HepG2 (cell line): Measurements from ENCODE around the gene PSEN2. TPM values are rescaled to one million over a fixed set of nuclear protein-coding genes. Genes with fewer than 3 reads are reported as not detected.

Source experiments
- DNMT1 ChIP-seq: sonication (generic); formaldehyde crosslinking; IDR thresholded peaks from 2 replicates; pipeline ENCODE4 v1.5.1; 2020; ENCODE audit warnings: mild to moderate bottlenecking, missing genetic modification reagents
- HNRNPLL ChIP-seq: fragments of 200-400 bp; formaldehyde crosslinking; IDR thresholded peaks from 2 replicates; pipeline ENCODE4 v1.6.1; 2017; ENCODE audit warnings: mild to moderate bottlenecking, low read depth, low read length; ENCODE audit not compliant: poor library complexity, severe bottlenecking
- KDM6A ChIP-seq: IDR thresholded peaks from 2 replicates; pipeline ENCODE4 v1.6.1; 2016; ENCODE audit warnings: low read depth
- KLF15 ChIP-seq: sonication (generic); formaldehyde crosslinking; IDR thresholded peaks from 2 replicates; pipeline ENCODE4 v1.8.1; 2023; ENCODE audit warnings: borderline replicate concordance, mild to moderate bottlenecking, inconsistent platforms, missing genetic modification reagents, mixed read lengths
- MEIS1 ChIP-seq: sonication (generic); formaldehyde crosslinking; IDR thresholded peaks from 2 replicates; pipeline ENCODE4 v1.9.0; 2021; ENCODE audit warnings: mild to moderate bottlenecking, missing genetic modification reagents, moderate library complexity, borderline replicate concordance
- NFATC3 ChIP-seq: sonication (generic); formaldehyde crosslinking; IDR thresholded peaks from 2 replicates; pipeline ENCODE4 v1.5.1; 2020; ENCODE audit warnings: mild to moderate bottlenecking, missing genetic modification reagents
- NFE2 ChIP-seq: sonication (generic); formaldehyde crosslinking; IDR thresholded peaks from 2 replicates; pipeline ENCODE4 v1.4.0; 2020; ENCODE audit warnings: missing genetic modification reagents
- PAWR ChIP-seq: sonication (generic); formaldehyde crosslinking; IDR thresholded peaks from 2 replicates; pipeline ENCODE4 v1.4.0; 2020; ENCODE audit warnings: missing genetic modification reagents, mild to moderate bottlenecking, borderline replicate concordance
- PHF8 ChIP-seq: sonication (generic); formaldehyde crosslinking; IDR thresholded peaks from 2 replicates; pipeline ENCODE4 v1.5.0; 2020; ENCODE audit warnings: missing genetic modification reagents
- POLR2AphosphoS5 ChIP-seq: IDR thresholded peaks from 2 replicates; pipeline ENCODE4 v1.6.1; 2012; ENCODE audit warnings: low read depth, low read length
- ZNF180 ChIP-seq: sonication (generic); formaldehyde crosslinking; IDR thresholded peaks from 2 replicates; pipeline ENCODE4 v1.4.0; 2020; ENCODE audit warnings: low read depth, missing genetic modification reagents, borderline replicate concordance
- ZNF235 ChIP-seq: sonication (generic); formaldehyde crosslinking; IDR thresholded peaks from 2 replicates; pipeline ENCODE4 v1.8.1; 2023; ENCODE audit warnings: mild to moderate bottlenecking, missing genetic modification reagents, borderline replicate concordance
- ZNF644 ChIP-seq: IDR thresholded peaks from 2 replicates; pipeline ENCODE4 v1.6.1; 2016; ENCODE audit warnings: low read depth
- ZNF672 ChIP-seq: sonication (generic); formaldehyde crosslinking; IDR thresholded peaks from 2 replicates; pipeline ENCODE4 v1.8.1; 2022; ENCODE audit warnings: missing genetic modification reagents
- polyA plus RNA-seq, 8 experiments: library from polyadenylated mRNA; depleted of rRNA in 3 of 8; stranded (reverse) in 7 of 8; unstranded in 1 of 8; fragments of >200 nt; fragmentation: Illumina TruSeq in 4 of 8; extraction: Trizol in 4 of 8; gene quantifications; 2 replicates each; pipeline versions ENCODE4 v1.2.1 to v1.2.3, GENCODE V29; 2011 to 2016; ENCODE audit warnings: low read depth in 4 of 8, missing spikeins in 1 of 8, mixed read lengths in 1 of 8; ENCODE audit not compliant: insufficient read depth in 1 of 8
- total RNA-seq, 5 experiments: library from RNA; depleted of rRNA; stranded (reverse); fragments of >200 nt; fragmentation: Illumina TruSeq; extraction: Trizol; gene quantifications; 2 replicates each; pipeline ENCODE4 v1.2.3, GENCODE V29; 2016; ENCODE audit warnings: low read depth in 1 of 5
- TF ChIP-seq, protein P1 (sequence below): sonication (generic); formaldehyde crosslinking; IDR thresholded peaks from 2 replicates; pipeline ENCODE4 v1.4.0; 2020; ENCODE audit warnings: missing genetic modification reagents
- TF ChIP-seq, protein P2 (sequence below): sonication (generic); formaldehyde crosslinking; conservative IDR thresholded peaks from 2 replicates; pipeline ENCODE4 v1.4.0; 2020; ENCODE audit warnings: missing genetic modification reagents
- TF ChIP-seq, protein P3 (sequence below): sonication (generic); formaldehyde crosslinking; IDR thresholded peaks from 2 replicates; pipeline ENCODE4 v1.8.0; 2022; ENCODE audit warnings: missing genetic modification reagents, mild to moderate bottlenecking, inconsistent platforms, borderline replicate concordance
- TF ChIP-seq, protein P4 (sequence below): sonication (generic); formaldehyde crosslinking; IDR thresholded peaks from 2 replicates; pipeline ENCODE4 v1.4.0; 2020; ENCODE audit warnings: missing genetic modification reagents
- TF ChIP-seq, protein P5 (sequence below): sonication (generic); formaldehyde crosslinking; IDR thresholded peaks from 2 replicates; pipeline ENCODE4 v1.8.0; 2023; ENCODE audit warnings: mild to moderate bottlenecking, missing genetic modification reagents

Gene PSEN2
- total and polyA plus RNA-seq, 2 of the 13 experiments (the other 11 are each of a cell fraction or from before 2014, with no cell fraction given): 5.9 to 13.1 TPM

DNA sequence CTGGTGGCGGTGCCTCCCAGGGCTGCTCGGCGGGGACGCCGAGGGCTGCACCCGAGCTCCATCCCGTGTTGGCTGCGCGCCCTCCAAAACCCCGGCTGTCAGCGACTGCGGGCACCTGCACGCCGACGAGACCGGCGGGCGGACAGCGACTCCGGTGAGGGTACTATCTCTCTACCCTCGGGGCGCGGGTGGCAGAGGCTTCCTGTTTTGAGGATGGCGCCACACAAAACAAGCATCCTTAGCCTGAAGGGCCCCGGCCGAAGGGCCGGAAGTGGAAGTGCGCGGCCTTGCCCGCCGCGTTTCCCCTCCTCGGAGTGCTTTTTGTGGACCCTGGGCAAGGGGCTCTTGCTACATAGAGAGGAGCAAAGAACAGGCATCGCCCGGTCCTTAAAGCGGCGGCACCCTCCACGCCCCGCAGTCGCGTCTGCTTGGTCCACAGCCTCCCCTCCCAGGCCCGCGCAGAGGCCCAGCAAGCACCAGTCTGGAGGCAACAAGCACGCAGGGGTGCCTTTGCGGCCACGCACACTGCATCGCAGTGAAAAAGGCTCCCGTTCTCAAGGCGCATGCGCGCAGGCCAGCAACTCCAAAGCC lies 69.1 kb downstream of the PSEN2 start (continued):
- TF ChIP-seq DNMT1: 0 out of 2 replicates have a peak, but pooled peaks have one; percentile 11
- TF ChIP-seq PHF8: peak; percentile 98
- TF ChIP-seq, protein P1, sequence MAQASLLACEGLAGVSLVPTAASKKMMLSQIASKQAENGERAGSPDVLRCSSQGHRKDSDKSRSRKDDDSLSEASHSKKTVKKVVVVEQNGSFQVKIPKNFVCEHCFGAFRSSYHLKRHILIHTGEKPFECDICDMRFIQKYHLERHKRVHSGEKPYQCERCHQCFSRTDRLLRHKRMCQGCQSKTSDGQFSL (CRISPR knock-in tag): peak; percentile 70
- TF ChIP-seq ZNF180 (CRISPR knock-in tag): peak; percentile 59; the same call in 1 of the 2 replicates
- TF ChIP-seq, protein P2, sequence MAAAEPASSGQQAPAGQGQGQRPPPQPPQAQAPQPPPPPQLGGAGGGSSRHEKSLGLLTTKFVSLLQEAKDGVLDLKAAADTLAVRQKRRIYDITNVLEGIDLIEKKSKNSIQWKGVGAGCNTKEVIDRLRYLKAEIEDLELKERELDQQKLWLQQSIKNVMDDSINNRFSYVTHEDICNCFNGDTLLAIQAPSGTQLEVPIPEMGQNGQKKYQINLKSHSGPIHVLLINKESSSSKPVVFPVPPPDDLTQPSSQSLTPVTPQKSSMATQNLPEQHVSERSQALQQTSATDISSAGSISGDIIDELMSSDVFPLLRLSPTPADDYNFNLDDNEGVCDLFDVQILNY (CRISPR knock-in tag): no peak
- peak; percentile 54; the same call in 1 of the 2 replicates for TF ChIP-seq ZNF672 (CRISPR knock-in tag)
- no peak; the same call in 1 of the 2 replicates for TF ChIP-seq KLF15 (CRISPR knock-in tag)
- TF ChIP-seq ZNF644 (CRISPR knock-in tag): no peak
- TF ChIP-seq MEIS1: peak; percentile 57; the same call in 1 of the 2 replicates
- no peak for TF ChIP-seq PAWR
- TF ChIP-seq, protein P3, sequence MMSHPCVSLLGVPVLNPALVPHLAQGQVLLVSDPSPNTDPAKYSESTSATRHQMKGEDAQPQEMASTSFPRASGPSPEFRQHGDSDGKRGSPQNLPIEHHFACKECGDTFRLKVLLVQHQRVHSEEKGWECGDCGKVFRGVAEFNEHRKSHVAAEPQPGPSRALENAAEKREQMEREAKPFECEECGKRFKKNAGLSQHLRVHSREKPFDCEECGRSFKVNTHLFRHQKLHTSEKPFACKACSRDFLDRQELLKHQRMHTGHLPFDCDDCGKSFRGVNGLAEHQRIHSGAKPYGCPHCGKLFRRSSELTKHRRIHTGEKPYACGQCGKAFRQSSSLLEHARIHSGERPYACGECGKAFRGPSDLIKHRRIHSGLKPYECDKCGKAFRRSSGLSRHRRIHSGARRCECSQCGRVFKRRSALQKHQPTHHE (CRISPR knock-in tag): peak; percentile 66; the same call in 1 of the 2 replicates
- TF ChIP-seq NFATC3 (CRISPR knock-in tag): no peak
- TF ChIP-seq, protein P4, sequence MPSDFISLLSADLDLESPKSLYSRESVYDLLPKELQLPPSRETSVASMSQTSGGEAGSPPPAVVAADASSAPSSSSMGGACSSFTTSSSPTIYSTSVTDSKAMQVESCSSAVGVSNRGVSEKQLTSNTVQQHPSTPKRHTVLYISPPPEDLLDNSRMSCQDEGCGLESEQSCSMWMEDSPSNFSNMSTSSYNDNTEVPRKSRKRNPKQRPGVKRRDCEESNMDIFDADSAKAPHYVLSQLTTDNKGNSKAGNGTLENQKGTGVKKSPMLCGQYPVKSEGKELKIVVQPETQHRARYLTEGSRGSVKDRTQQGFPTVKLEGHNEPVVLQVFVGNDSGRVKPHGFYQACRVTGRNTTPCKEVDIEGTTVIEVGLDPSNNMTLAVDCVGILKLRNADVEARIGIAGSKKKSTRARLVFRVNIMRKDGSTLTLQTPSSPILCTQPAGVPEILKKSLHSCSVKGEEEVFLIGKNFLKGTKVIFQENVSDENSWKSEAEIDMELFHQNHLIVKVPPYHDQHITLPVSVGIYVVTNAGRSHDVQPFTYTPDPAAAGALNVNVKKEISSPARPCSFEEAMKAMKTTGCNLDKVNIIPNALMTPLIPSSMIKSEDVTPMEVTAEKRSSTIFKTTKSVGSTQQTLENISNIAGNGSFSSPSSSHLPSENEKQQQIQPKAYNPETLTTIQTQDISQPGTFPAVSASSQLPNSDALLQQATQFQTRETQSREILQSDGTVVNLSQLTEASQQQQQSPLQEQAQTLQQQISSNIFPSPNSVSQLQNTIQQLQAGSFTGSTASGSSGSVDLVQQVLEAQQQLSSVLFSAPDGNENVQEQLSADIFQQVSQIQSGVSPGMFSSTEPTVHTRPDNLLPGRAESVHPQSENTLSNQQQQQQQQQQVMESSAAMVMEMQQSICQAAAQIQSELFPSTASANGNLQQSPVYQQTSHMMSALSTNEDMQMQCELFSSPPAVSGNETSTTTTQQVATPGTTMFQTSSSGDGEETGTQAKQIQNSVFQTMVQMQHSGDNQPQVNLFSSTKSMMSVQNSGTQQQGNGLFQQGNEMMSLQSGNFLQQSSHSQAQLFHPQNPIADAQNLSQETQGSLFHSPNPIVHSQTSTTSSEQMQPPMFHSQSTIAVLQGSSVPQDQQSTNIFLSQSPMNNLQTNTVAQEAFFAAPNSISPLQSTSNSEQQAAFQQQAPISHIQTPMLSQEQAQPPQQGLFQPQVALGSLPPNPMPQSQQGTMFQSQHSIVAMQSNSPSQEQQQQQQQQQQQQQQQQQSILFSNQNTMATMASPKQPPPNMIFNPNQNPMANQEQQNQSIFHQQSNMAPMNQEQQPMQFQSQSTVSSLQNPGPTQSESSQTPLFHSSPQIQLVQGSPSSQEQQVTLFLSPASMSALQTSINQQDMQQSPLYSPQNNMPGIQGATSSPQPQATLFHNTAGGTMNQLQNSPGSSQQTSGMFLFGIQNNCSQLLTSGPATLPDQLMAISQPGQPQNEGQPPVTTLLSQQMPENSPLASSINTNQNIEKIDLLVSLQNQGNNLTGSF (CRISPR knock-in tag): peak; percentile 79; the same call in 1 of the 2 replicates
- TF ChIP-seq HNRNPLL: peak; percentile 61
- 0 out of 2 replicates have a peak, but pooled peaks have one; percentile 26 for TF ChIP-seq NFE2 (CRISPR knock-in tag)
- peak; percentile 94 for TF ChIP-seq POLR2AphosphoS5
- TF ChIP-seq, protein P5, sequence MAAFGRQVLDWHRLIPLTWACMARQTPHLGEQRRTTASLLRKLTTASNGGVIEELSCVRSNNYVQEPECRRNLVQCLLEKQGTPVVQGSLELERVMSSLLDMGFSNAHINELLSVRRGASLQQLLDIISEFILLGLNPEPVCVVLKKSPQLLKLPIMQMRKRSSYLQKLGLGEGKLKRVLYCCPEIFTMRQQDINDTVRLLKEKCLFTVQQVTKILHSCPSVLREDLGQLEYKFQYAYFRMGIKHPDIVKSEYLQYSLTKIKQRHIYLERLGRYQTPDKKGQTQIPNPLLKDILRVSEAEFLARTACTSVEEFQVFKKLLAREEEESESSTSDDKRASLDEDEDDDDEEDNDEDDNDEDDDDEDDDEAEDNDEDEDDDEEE (CRISPR knock-in tag): no peak
- TF ChIP-seq ZNF235 (CRISPR knock-in tag): 0 out of 2 replicates have a peak, but pooled peaks have one; percentile 57
- TF ChIP-seq KDM6A (CRISPR knock-in tag): peak; percentile 16; the same call in 1 of the 2 replicates
